Stimulated activated CD4-positive, alpha-beta T cell treated with anti-CD3 and anti-CD28 coated beads, Interleukin-1b, Interleukin-23, amount 100 ng/mL, for 24 hours (primary cell): ENCODE data around the gene ZNF699.
"Not testable (repeated sequence)": the region's sequence is repeated elsewhere in the genome, so short reads cannot be mapped to it uniquely, and the experiment has no call there.

ENCODE experiments used
- DNase-seq, 4 experiments: peaks; one replicate each; pipeline ENCODE4 v3.0.0-alpha.2; 2020; ENCODE audit warnings: low read depth in 4 of 4, low spot score in 1 of 4

Gene ZNF699

DNA sequence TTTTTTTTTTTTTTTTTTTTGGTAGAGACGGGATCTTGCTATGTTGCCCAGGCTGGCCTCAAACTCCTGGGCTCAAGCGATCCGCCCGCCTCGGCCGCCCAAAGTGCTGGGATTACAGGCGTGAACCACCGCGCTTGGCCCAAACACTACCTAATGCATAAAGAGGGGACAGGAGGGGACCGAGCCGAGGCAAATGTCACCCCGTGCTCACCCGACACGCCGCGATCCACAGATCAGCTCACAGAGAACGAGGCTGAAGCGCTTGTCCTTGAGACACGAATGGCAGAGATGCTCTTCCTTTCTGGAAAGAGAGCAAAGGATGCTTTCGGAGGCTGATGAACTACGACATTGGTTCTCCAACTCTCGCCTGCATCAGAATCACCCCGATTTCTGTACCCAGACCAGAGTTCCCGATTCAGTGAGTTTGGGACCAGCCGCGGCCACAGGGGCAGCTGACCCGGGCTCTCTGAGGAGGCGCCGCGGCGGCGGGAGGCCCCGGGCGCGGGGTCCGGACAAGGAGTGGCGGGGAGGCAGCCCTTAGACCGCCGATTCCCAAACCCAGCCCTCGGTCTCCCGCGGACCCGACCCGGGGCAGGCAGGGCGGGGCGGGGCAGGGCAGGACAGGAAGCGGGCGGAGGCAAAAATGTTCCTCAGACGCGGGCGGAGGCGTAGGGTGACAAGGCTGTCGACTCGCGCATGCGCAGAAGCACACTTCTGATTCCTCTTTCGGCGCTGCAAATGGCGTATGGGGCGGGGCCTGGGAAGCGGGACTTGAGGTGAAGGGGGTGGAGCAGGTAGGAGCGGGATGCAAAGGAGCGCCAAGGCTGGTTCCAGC, at the start of gene ZNF699:
Gene ZNF699 (minus strand): TSS at position 700 of the 835 bp plus-strand sequence. CDS start 4,719 bp downstream, outside the sequence.
- peak; percentile 96 to 98 (median 98) for DNase-seq

DNA sequence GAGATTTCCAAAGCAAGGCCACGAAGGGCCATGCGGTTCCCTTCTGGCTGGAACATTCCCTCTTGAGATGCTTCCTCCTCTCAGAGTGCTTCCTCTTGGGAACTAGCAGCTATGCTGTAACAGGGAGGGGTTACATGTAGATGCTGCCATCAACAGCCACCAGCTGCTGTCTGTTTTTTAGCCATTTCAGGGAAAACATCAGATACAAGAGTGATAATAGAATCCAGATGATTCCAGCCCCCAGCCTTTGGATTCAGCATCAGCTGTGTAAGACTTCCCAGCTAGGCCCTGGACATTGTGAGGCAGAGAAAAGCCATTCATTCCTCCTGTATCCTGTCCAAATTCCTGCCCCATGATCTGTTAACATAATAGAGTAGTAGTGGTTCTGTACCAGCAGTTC, 45.0 kb upstream of the ZNF699 start:
- DNase-seq, result no peak

DNA sequence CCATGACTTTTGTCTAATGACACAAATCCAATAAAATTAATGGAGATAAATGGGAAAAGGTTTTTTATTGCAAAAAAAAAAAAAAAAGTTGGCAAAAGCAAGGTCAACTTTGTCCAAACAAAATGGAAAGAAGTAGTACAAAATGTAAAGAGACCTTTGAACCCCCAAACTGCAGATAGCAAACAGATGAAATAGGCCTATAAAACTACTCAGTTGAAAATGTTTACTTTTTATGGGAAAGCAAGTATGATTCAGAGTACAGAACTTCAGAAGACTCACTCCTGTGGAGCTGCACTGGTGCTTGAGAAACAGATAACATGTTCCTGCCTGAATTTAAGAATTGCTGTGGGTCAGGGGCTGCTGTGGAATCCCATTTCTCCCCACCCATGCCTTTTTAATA, 43.4 kb upstream of the ZNF699 start:
- no peak for DNase-seq

DNA sequence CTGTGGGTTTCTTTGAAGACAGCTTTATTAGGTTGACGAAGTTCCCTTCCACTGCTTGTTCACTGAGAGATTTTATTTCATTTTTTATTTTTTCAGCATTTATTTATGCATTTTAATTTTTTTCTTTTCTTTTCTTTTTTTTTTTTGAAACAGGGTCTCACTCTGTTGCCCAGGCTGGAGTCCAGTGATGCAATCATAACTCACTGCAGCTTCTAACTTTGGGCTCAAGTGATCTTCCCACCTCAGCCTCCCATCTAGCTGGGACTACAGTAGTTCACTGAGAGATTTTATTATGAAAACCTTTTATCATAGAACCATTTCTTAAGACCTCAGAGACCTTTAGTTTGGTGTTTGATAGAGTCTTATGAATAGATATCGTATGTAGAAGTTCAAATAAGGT, 42.9 kb upstream of the ZNF699 start:
- DNase-seq, result no peak

DNA sequence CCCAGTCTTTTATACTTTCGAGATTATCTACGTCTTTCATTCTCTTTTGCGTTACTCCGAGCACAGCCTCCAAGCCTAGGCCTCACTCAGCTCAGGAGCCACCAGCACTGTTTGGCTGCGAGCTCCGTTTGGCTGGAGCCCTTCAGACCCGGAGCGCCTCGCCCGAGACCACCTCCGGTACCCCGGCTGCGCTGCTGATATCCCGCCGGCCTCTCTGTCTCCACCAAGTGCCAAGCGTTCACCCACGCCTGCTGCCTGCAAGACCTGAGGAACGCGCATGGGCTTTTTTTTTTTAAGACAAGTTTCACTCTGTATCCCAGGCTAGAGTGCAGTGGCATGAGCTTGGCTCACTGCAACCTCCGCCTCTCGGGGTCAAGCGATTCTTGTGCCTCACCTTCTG, 39.0 kb upstream of the ZNF699 start:
- DNase-seq, result no peak

DNA sequence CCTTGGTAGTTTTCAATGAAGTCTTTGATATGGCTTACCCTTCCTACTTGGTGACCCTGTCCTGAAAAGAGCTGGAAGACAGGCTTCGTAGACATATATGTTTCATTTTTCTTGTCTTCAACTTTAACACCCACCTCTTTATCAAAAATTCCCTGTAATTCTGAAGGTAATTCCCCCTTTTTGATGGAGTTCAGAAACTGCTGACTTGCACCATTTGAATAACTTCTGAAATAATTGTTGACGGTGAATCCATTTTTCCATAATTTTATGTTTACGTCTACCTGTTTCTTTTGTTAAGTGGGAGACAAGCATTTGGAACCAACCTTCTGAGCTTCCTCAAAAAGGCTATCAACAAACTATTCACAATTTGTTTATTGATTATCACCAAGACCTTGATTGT, 38.6 kb upstream of the ZNF699 start:
- DNase-seq, result no peak

DNA sequence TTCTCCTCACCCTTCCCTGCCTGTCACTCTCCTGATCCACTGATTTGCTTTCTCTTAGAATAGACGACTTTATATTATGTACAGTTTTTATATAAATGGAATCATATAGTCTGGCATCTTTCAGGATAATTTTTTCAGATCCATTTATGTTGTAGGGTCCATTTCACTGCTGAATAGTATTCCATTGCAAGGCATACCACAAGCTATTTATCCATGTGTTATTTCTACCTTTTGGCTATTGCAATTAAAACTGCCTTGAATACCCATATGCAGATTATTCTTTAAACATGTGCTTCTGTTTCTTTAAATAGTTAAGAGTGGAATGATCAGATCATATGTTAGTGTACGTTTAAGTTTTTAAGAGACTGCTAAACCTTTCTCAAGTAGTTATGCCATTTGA, 35.4 kb upstream of the ZNF699 start:
- DNase-seq, result no peak

DNA sequence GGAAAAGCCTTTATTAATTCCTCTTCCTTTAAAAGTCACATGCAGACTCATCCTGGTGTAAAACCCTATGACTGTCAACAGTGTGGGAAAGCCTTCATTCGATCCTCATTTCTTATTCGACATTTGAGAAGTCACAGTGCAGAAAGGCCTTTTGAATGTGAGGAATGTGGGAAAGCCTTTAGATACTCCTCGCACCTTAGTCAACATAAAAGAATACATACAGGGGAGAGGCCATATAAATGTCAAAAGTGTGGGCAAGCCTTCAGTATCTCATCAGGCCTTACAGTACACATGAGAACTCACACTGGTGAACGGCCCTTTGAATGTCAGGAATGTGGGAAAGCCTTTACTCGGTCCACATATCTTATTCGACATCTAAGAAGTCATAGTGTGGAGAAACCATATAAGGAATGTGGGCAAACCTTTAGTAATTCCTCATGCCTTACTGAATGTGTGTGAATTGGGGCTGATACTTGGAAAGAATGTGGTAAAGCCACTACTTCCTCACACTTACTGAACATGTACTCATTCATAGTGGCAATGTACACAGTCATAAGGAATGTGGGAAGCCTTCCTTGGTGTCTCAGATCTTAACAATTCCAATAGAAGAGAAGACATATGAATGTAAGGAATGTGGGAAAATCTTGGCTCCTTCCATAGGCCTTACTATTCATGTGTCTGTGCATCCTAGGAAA, 33.1 kb upstream of the ZNF699 start:
- DNase-seq, result no peak

DNA sequence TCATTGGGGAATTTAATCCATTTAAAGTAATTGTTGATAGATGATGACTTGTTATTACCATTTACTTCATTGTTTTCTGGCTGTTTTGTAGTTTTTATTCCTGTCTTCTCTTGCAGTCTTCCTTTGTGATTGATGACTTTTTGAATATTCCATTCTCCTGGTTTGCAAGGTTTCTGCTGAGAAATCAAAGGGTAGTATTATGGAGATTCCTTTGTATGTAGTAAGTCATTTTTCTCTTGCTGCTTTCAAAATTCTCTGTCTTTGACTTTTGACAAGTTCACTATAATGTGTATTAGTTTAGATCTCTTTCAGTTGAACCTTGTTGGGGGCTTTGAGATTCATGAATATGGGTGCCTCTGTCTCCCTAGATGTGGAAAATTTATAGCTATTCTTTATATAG, 20.4 kb upstream of the ZNF699 start:
- DNase-seq, result no peak

DNA sequence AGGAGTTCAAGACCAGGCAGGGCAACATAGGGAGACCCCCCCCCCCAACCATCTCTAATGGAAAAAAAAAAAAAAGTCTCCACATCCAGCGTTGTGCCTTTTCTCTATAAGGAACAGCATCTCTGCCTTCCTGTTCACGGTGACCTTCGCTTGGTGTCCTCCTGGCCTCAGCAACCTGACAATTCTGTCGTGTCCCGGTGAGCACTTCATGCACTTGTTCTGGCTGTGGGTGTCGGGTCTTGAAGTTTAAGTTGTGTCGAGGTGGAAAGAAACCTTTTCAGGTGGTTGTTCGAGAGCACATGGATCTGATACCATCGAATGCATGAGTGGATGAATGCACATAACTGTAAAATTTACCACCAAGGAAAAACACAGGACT, 14.9 kb upstream of the ZNF699 start:
- DNase-seq, result no peak

DNA sequence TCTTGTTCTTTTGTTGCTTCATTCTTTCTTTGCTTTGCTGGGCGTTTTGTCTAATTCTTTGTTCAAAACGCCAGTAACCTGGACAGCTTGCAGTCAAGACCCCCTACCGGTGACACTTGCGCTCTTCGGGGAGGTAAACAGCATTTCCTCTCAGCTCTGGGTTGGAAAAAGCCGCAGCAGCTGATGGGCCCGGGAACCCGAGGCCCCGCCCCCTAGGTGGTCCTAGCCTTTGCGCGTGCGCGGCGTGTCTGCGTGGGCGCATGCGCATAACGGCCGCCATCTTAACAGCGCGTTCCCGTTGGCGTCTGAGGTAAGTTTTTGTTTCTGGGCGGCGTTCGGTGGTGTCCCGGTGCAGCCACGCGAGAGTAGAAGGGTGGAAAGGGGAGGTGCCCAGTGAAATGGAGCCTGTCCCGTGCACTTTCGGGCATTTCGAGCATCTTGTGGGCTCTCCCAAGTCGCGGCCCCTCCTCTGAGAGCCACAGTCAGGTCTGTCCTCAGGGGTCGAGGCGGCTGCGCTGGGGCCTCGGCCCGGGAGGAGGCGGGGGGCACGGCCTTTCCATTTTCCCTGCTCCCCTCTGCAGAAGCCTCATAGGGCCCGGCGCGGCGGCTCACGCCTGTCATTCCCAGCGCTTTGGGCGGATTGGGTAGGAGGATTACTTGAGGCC, 14.4 kb upstream of the ZNF699 start, which contains the start of gene ZNF559:
Gene ZNF559 (plus strand): TSS at position 261 of the 665 bp plus-strand sequence. CDS start 14,371 bp downstream, outside the sequence.
- DNase-seq, result peak; percentile 87 to 95 (median 92)

DNA sequence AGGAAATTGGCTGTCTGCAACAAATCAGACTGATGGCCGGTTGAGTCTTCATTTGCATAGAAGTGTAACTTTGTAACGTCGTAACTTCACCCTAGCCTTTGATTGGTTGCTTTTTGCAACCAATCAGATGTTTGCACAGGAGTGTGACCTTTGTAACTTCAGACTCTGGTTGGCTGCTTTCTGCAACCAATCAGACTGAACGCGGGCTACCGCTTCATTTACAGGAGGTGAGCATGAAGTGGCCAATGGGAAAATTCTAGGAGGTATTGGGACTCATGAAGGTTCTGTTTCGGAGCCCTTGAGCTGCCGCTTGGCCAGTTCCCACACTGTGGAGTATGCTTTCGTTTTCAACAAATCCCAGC, 13.9 kb upstream of the ZNF699 start:
- peak in 3 of 4 experiments; percentile 1 to 14 (median 7) for DNase-seq

DNA sequence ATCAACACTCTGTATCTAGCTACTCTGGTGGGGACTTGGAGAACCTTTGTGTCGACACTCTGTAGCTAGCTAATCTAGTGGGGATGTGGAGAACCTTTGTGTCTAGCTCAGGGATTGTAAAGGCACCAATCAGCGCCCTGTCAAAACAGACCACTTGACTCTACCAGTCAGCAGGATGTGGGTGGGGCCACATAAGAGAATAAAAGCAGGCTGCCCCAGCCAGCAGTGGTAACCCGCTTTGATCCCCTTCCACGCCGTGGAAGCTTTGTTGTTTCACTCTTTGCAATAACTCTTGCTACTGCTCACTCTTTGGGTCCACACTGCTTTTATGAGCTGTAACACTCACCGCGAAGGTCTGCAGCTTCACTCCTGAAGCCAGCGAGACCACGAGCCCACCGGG, 12.6 kb upstream of the ZNF699 start:
- DNase-seq, result not testable (repeated sequence)

DNA sequence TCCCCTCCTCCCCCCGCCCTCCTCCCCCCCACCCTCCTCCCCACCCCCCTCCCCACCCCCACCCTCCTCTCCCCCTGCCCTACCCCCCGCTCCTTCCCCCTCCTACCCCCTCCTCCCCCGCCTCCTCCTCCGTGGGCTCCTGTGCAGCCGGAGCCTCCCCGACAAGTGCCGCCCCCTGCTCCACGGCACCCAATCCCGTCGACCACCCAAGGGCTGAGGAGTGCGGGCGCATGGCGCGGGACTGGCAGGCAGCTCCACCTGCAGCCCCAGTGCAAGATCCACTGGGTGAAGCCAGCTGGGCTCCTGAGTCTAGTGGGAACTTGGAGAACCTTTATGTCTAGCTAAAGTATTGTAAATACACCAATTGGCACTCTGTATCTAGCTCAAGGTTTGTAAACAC, 12.1 kb upstream of the ZNF699 start:
- not testable (repeated sequence) for DNase-seq

DNA sequence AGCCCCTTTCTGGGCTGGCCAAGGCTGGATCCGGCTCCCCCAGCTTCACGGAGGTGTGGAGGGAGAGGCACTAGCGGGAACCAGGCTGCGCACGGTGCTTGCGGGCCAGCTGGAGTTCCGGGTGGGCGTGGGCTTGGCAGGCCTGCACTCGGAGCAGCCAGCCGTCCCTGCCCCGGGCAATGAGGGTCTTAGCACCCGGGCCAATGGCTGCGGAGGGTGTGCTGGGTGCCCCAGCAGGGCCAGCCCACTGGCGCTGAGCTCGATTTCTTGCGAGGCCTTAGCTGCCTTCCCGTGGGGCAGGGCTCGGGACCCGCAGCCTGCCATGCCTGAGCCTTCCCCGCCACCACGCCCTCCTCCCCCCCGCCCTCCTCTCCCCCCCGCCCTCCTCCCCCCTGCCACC, 11.7 kb upstream of the ZNF699 start:
- DNase-seq, result no peak

DNA sequence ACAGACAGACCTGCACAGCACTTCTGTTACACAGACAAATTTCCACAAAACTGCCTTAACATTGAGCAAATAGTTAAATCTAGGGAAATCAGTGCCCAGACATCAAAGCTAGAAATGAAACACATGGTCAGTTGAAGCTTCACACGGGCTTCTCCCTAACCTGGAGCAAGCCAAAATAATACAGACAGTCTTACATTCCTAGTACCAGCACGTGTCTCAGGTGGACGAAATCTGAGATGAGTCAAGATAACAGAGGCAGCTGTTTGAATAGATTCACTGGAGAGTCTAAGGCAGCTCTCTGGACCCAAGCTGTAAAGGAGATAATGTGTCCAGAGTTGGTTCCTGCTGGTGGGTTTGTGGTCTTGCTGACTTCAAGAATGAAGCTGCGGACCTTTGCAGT, 4.1 kb upstream of the ZNF699 start:
- no peak for DNase-seq

DNA sequence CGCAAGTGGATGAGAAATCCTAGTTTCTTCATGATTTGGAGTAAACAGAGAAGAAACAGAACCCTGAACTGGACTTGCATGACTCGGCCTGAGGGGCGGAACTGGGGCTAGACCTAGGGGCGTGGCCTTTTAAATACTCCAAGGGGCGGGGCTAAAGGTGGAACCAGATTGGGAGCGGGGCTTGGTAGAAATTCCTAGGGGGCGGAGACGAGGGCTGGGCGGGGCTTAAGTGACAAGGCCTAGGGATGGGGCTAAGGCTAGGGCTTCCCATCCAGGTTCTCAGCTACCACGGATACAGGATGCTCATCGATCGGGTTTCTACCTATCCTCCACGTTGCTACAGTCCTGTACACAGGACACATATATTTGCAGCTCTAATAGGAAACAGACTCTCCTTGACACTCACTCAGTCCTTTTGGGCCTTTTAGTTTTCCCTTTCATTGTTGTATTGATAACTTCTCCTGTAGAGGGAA, 372 bp upstream of the ZNF699 start:
- DNase-seq, result peak; percentile 72 to 79 (median 78)

DNA sequence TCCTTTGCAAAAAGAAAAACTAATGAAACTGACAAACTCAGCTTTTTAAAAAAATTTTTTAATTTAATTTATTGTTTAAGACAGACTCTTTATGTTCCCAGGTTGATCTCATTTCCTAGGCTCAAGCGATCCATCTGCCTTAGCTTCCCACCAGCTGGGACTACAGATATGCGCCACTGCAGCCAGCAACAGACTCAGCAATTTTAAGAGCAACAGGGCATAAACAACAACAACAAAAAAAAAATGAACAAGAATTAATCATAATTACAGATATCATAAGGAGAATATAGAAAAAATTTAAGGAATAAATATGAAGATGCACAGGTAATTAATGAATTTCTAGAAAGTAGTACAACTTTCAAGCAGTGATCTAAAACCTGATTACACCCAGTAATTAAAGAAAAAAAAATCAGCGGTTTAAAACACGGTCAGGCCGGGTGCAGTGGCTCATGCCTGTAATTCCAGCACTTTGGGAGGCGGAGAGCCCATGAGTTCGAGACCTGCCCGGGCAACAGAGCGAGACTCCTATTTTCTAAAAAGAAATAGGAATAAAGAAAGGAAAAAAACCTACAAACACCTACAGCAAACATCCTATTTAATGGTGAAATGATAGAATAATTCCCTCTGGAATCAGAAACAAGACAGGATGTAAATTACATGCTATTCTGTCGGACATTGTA, 1.4 kb downstream of the ZNF699 start:
- no peak for DNase-seq

DNA sequence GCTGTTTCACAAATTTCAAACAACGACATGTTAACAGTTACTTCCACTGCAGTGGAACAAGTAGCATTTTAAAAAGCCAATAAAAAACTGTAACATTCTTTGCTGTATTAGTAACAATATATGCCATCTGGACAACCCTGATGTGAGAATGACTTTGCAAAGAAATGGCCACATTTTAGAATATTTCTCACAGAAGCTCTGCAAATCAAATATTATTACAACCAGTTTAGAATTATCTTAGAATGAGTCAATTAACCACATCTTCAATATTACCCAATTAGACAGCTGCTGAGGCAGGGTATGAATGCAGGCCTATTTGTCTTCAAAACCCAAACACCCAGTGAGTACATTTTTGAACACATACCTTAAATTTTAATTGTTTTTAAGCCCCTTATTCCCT, 3.2 kb downstream of the ZNF699 start:
- no peak for DNase-seq

DNA sequence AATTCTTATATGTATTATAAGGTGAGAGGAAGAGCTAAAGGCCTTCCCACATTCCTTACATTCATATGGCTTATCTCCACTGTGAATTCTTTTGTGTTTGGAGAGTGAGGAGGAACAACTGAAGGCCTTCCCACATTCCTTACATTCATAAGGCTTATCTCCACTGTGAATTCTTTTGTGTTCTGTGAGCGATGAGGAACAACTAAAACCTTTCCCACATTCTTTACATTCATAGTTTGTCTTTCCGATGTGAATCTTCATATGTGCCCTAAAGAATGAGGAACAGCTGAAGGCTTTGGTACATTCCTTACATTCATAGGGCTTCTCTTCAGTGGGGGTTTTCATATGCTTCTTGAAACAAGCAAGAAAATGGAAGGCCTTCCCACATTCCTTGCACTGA, 13.3 kb downstream of the ZNF699 start:
- no peak for DNase-seq

DNA sequence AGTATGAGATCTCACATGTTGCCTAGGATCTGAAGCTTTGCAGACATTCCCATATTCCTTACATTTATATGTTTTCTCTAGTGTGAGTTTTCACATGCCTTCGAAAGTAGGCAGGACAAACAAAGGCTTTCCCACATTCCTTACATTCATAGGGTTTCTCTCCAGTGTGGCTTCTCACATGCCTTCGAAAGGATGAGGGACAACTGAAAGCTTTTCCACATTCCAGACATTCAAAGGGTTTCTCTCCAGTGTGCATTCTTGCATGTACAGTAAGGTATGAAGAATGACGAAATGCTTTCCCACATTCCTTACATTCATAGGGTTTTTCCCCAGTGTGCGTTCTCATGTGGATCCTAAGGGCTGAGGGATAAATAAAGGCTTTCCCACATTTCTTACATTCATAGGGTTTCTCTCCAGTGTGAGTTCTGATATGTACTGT, 14.2 kb downstream of the ZNF699 start:
- no peak for DNase-seq
